ENCODE measurements around the gene BHLHA9. TPM values are rescaled to one million over a fixed set of nuclear protein-coding genes. Genes with fewer than 3 reads are reported as not detected.

BHLHA9 gene
- total RNA-seq, 6 experiments from 2014 or later, result not detected

GRCh38 chr17:1286379-1287106 is 16.3 kb downstream of the BHLHA9 start:
- intact Hi-C loops (cut with DNase I), result no loop called here
- Histone ChIP-seq H3K36me3 (no peaks in the 10 kb centered on the region), H3K4me1 (no peaks in the 10 kb centered on the region), H3K27me3 (no peaks in the 10 kb centered on the region), H3K4me3 (no peak overlapping the region), H3K9me3 (no peaks in the 10 kb centered on the region), H3K27ac (no peak overlapping the region)
- no peak for ATAC-seq
- TF ChIP-seq, protein P1, sequence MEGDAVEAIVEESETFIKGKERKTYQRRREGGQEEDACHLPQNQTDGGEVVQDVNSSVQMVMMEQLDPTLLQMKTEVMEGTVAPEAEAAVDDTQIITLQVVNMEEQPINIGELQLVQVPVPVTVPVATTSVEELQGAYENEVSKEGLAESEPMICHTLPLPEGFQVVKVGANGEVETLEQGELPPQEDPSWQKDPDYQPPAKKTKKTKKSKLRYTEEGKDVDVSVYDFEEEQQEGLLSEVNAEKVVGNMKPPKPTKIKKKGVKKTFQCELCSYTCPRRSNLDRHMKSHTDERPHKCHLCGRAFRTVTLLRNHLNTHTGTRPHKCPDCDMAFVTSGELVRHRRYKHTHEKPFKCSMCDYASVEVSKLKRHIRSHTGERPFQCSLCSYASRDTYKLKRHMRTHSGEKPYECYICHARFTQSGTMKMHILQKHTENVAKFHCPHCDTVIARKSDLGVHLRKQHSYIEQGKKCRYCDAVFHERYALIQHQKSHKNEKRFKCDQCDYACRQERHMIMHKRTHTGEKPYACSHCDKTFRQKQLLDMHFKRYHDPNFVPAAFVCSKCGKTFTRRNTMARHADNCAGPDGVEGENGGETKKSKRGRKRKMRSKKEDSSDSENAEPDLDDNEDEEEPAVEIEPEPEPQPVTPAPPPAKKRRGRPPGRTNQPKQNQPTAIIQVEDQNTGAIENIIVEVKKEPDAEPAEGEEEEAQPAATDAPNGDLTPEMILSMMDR (IDR thresholded peaks at IDR 0.05), result no peak
- TF ChIP-seq POLR2A (IDR thresholded peaks at IDR 0.05), result no peak
- no peak for DNase-seq
- WGBS (ENCODE audit: insufficient coverage, low coverage, low lambda C conversion rate, missing lambda C conversion rate), result 72% methylated on average over 11 of the region's 19 CpGs

DNA sequence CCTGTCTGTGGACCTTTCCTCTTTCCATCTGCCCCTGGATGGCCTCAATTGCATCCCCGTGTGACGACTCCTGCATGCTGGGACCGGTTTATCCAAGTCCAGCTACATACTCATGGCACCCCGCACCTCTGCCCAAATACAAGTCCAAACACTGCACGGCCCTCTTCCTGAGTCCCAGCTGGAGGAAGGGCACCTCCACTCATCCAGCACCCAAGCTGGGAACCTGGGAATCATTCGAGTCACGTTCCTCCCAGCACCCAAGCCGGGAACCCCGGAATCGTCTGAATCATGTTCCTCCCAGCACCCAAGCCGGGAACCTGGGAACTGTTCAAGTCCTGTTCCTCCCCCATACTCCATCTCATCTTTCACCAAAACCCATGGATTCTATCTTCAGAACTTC is 19.5 kb downstream of the BHLHA9 start:
- Histone ChIP-seq H3K4me3 (no peak overlapping the region), H3K27ac (no peak overlapping the region), H3K9me3 (no peaks in the 10 kb centered on the region), H3K36me3 (no peaks in the 10 kb centered on the region), H3K27me3 (no peaks in the 10 kb centered on the region), H3K4me1 (no peaks in the 10 kb centered on the region)
- intact Hi-C loops (cut with DNase I), result no loop called here
- DNase-seq (no peak), ATAC-seq (no peak)
- 85% methylated on average over 10 of the region's 11 CpGs for WGBS (ENCODE audit: insufficient coverage, low coverage, low lambda C conversion rate, missing lambda C conversion rate)
- TF ChIP-seq, protein P1 (IDR thresholded peaks at IDR 0.05), result no peak
- TF ChIP-seq POLR2A (IDR thresholded peaks at IDR 0.05), result no peak

GRCh38 chr17:1290676-1291075 is 20.4 kb downstream of the BHLHA9 start:
- Histone ChIP-seq H3K27ac (no peak overlapping the region), H3K9me3 (no peaks in the 10 kb centered on the region), H3K4me3 (no peak overlapping the region), H3K4me1 (no peaks in the 10 kb centered on the region), H3K36me3 (no peaks in the 10 kb centered on the region), H3K27me3 (no peaks in the 10 kb centered on the region)
- ATAC-seq, result no peak
- intact Hi-C loops (cut with DNase I), result no loop called here
- DNase-seq, result no peak
- TF ChIP-seq POLR2A (IDR thresholded peaks at IDR 0.05), result no peak
- TF ChIP-seq, protein P1 (IDR thresholded peaks at IDR 0.05), result no peak
- 74% methylated on average over 8 of the region's 13 CpGs for whole genome bisulfite sequencing (ENCODE audit: insufficient coverage, low coverage, low lambda C conversion rate, missing lambda C conversion rate)

GRCh38 chr17:1294157-1294717 is 24.0 kb downstream of the BHLHA9 start:
- intact Hi-C loops (cut with DNase I), result no loop called here
- Histone ChIP-seq H3K27ac (no peak overlapping the region), H3K4me3 (no peak overlapping the region), H3K27me3 (no peaks in the 10 kb centered on the region), H3K9me3 (no peaks in the 10 kb centered on the region), H3K36me3 (no peaks in the 10 kb centered on the region), H3K4me1 (no peaks in the 10 kb centered on the region)
- TF ChIP-seq, protein P1 (IDR thresholded peaks at IDR 0.05), result no peak
- TF ChIP-seq POLR2A (IDR thresholded peaks at IDR 0.05), result no peak
- DNase-seq (no peak), ATAC-seq (peak; percentile 26 to 51 (median 38))
- WGBS (ENCODE audit: insufficient coverage, low coverage, low lambda C conversion rate, missing lambda C conversion rate), result 43% methylated on average over 10 of the region's 12 CpGs

Measured in right lobe of liver (tissue), 6 donors.